SK-N-SH (cell line): ENCODE results near the gene CLIP3.

Experiments
- CHD2 ChIP-seq: fragments of 150-350 bp; IDR thresholded peaks from 2 replicates; pipeline ENCODE4 v1.6.1; 2018; ENCODE audit warnings: low read length; ENCODE audit not compliant: partially characterized antibody
- CTCF ChIP-seq: fragments of 200-600 bp; sonication (generic); IDR thresholded peaks from 2 replicates; pipeline ENCODE4 v1.6.1; 2017; ENCODE audit warnings: antibody characterized with exemption, mild to moderate bottlenecking, moderate library complexity
- EP300 ChIP-seq, 2 experiments: IDR thresholded peaks; 2 replicates each; pipeline versions ENCODE4 v1.4.0 to v1.6.1; 2012; ENCODE audit warnings: borderline replicate concordance in 1 of 2, low read depth in 1 of 2, low read length in 1 of 2
- MAX ChIP-seq: IDR thresholded peaks from 2 replicates; pipeline ENCODE4 v1.4.0; 2012; ENCODE audit warnings: low read depth
- MXI1 ChIP-seq: IDR thresholded peaks from 2 replicates; pipeline ENCODE4 v1.6.1; 2012; ENCODE audit warnings: mild to moderate bottlenecking, low read depth, low read length, improper control_type of control experiment
- PBX3 ChIP-seq: IDR thresholded peaks from 2 replicates; pipeline ENCODE4; 2012
- POLR2AphosphoS5 ChIP-seq: IDR thresholded peaks from 2 replicates; pipeline ENCODE4 v1.6.1; 2012; ENCODE audit warnings: low read depth, low read length
- RCOR1 ChIP-seq: fragments of 150-350 bp; IDR thresholded peaks from 2 replicates; pipeline ENCODE4 v1.6.1; 2017; ENCODE audit warnings: antibody characterized with exemption, low read length
- REST ChIP-seq: IDR thresholded peaks from 2 replicates; pipeline ENCODE4 v1.6.1; 2012; ENCODE audit warnings: mild to moderate bottlenecking, low read depth, low read length, moderate library complexity
- TAF1 ChIP-seq: IDR thresholded peaks from 2 replicates; pipeline ENCODE4 v1.6.1; 2012; ENCODE audit warnings: low read depth, mild to moderate bottlenecking, low read length, moderate library complexity, borderline replicate concordance
- USF1 ChIP-seq: IDR thresholded peaks from 2 replicates; pipeline ENCODE4 v1.4.0; 2012; ENCODE audit warnings: low read depth, borderline replicate concordance

- no peak for TF ChIP-seq RCOR1
- no peak for TF ChIP-seq CTCF
- TF ChIP-seq MXI1, result no peak
- no peak for TF ChIP-seq PBX3
- TF ChIP-seq TAF1, result no peak
- TF ChIP-seq REST, result no peak
- TF ChIP-seq POLR2AphosphoS5, result no peak
- no peak for TF ChIP-seq MAX
- no peak for TF ChIP-seq EP300 (IDR thresholded peaks at IDR 0.05; ENCODE audit: borderline replicate concordance in 1 of 2, low read depth in 1 of 2, low read length in 1 of 2)
- no peak for TF ChIP-seq CHD2
- TF ChIP-seq USF1, result no peak
Measured at GRCh38 chr19:36046443-36047050, 13.9 kb upstream of the CLIP3 start.
